Measurements from ENCODE around the gene OBP2B. TPM values are rescaled to one million over a fixed set of nuclear protein-coding genes. Genes with fewer than 3 reads are reported as not detected.
"Not testable (repeated sequence)": the region's sequence is repeated elsewhere in the genome, so short reads cannot be mapped to it uniquely, and the experiment has no call there.

Gene OBP2B
- polyA plus RNA-seq, 2 of the 4 experiments (the other 2 are of a cell fraction), result not detected

- no peak for FAIRE-seq
- no peak for ATAC-seq
- Histone ChIP-seq H3K4me1 (no peaks in the 10 kb centered on the region), H3K9me3 (0 out of 3 replicates have a peak, but pooled peaks cover 2% of the 10 kb centered on the region), H3K27ac (no peak overlapping the region), H3K4me3 (no peak overlapping the region), H3K4me2 (no peak overlapping the region)
- ChIA-PET CTCF (interaction anchor here (1.1 to 1.7 kb wide), 2 partner anchors 9 to 44 kb away, joined by 3 to 15 read pairs; no protein-coding TSS in a partner anchor), POLR2A (no interaction called here)
- DNase-seq (ENCODE audit: low read depth in 1 of 2, low spot score in 1 of 2), result no peak
- 41% methylated on average over 5 of the region's 5 CpGs for WGBS (ENCODE audit: missing lambda C conversion rate)
- no peak for TF ChIP-seq GATA3 (IDR thresholded peaks at IDR 0.05; ENCODE audit: borderline replicate concordance)
- no peak for TF ChIP-seq PBX3 (IDR thresholded peaks at IDR 0.05)
- TF ChIP-seq SREBF2 (IDR thresholded peaks at IDR 0.05), result no peak
- no peak for TF ChIP-seq MAZ (IDR thresholded peaks at IDR 0.05; ENCODE audit: borderline replicate concordance, low read depth, low read length)
- TF ChIP-seq ZNF302 (CRISPR knock-in tag; IDR thresholded peaks at IDR 0.05), result no peak
- no peak for TF ChIP-seq HEYL (CRISPR knock-in tag; IDR thresholded peaks at IDR 0.05)
- no peak for TF ChIP-seq EHMT2 (IDR thresholded peaks at IDR 0.05; ENCODE audit: low read depth)
- no peak for TF ChIP-seq FOXS1 (CRISPR knock-in tag; IDR thresholded peaks at IDR 0.05)
- TF ChIP-seq RARB (CRISPR knock-in tag; IDR thresholded peaks at IDR 0.05), result no peak
- no peak for TF ChIP-seq TFCP2L1 (CRISPR knock-in tag; IDR thresholded peaks at IDR 0.05)
Observed at GRCh38 chr9:133230093-133230492, 21.0 kb upstream of the OBP2B start.

- H3K4me1 ChIP-seq; POLR2A ChIA-PET; DNase-seq (ENCODE audit: low read depth in 1 of 2, low spot score in 1 of 2); H3K9me3 ChIP-seq; H3K27ac ChIP-seq; H3K4me3 ChIP-seq; FAIRE-seq; H3K4me2 ChIP-seq: not testable (repeated sequence)
- CTCF ChIA-PET, result interaction anchor here (2.5 kb wide), 1 partner anchor 10 kb away, joined by 9 read pairs; no protein-coding TSS in a partner anchor
- 0 out of 6 replicates have a peak, but pooled peaks of 1 of the 2 experiments have one; percentile 35 for ATAC-seq
- WGBS (ENCODE audit: missing lambda C conversion rate), result 49% methylated on average over 12 of the region's 22 CpGs
Observed at GRCh38 chr9:133228474-133229193, 19.6 kb upstream of the OBP2B start.

- CTCF ChIA-PET, result interaction anchor here (1.3 to 2.5 kb wide), 2 partner anchors 11 to 42 kb away, joined by 3 to 9 read pairs; no protein-coding TSS in a partner anchor
- POLR2A ChIA-PET; H3K4me3 ChIP-seq; H3K27ac ChIP-seq; H3K4me2 ChIP-seq; ATAC-seq; H3K4me1 ChIP-seq; H3K9me3 ChIP-seq; FAIRE-seq; DNase-seq (ENCODE audit: low read depth in 1 of 2, low spot score in 1 of 2): not testable (repeated sequence)
- WGBS (ENCODE audit: missing lambda C conversion rate), result 64% methylated on average over 6 of the region's 8 CpGs
Observed at GRCh38 chr9:133227996-133228395, 18.9 kb upstream of the OBP2B start.

GRCh38 chr9:133227242-133227860, 18.3 kb upstream of the OBP2B start:
- no peak for TF ChIP-seq SMC3 (IDR thresholded peaks at IDR 0.05)
- TF ChIP-seq CHD2 (IDR thresholded peaks at IDR 0.05; ENCODE audit: low read length, partially characterized antibody), result no peak
- no peak for TF ChIP-seq HEYL (CRISPR knock-in tag; IDR thresholded peaks at IDR 0.05)
- TF ChIP-seq TP53 (CRISPR knock-in tag; IDR thresholded peaks at IDR 0.05), result no peak
- TF ChIP-seq REST (IDR thresholded peaks at IDR 0.05), result no peak
- TF ChIP-seq RCOR1 (IDR thresholded peaks at IDR 0.05; ENCODE audit: low read depth, low read length), result no peak
- TF ChIP-seq RARB (CRISPR knock-in tag; IDR thresholded peaks at IDR 0.05), result no peak
- no peak for TF ChIP-seq MYC (IDR thresholded peaks at IDR 0.05; ENCODE audit: borderline replicate concordance, low read length)
- no peak for TF ChIP-seq HOXA7 (CRISPR knock-in tag; IDR thresholded peaks at IDR 0.05)
- TF ChIP-seq FOSL2 (IDR thresholded peaks at IDR 0.05), result no peak
- TF ChIP-seq FOSL2 (CRISPR knock-in tag; IDR thresholded peaks at IDR 0.05), result no peak
- TF ChIP-seq ESRRA (IDR thresholded peaks at IDR 0.05; ENCODE audit: borderline replicate concordance, low read length), result no peak
- no peak for TF ChIP-seq FOSB (CRISPR knock-in tag; IDR thresholded peaks at IDR 0.05)
- no peak for TF ChIP-seq ZFP36 (IDR thresholded peaks at IDR 0.05; ENCODE audit: borderline replicate concordance, partially characterized antibody)
- no peak for TF ChIP-seq E2F6 (IDR thresholded peaks at IDR 0.05; ENCODE audit: borderline replicate concordance, low read depth)
- no peak for TF ChIP-seq HES2 (IDR thresholded peaks at IDR 0.05)
- H3K27ac ChIP-seq, result no peak overlapping the region
- ATAC-seq, result no peak
- H3K4me2 ChIP-seq, result no peak overlapping the region
- 0 out of 3 replicates have a peak, but pooled peaks cover 2% of the 10 kb centered on the region for H3K9me3 ChIP-seq
- ChIA-PET CTCF (interaction anchor here (1.3 to 2.5 kb wide), 3 partner anchors 8 to 41 kb away, joined by 3 to 9 read pairs (median 3); no protein-coding TSS in a partner anchor), POLR2A (no interaction called here)
- no peak for DNase-seq (ENCODE audit: low read depth in 1 of 2, low spot score in 1 of 2)
- no peak overlapping the region for H3K4me3 ChIP-seq
- no peak for FAIRE-seq
- no peaks in the 10 kb centered on the region for H3K4me1 ChIP-seq
- 76% methylated on average over 10 of the region's 11 CpGs for WGBS (ENCODE audit: missing lambda C conversion rate)
